Thyroid gland (tissue), 4 donors: ENCODE data around the gene TRIM41.

Experiments used
- CTCF ChIP-seq, 6 experiments: fragments of 200-600 bp in 3 of 6; fragments of 450-650 bp in 3 of 6; sonication (generic) in 3 of 6; IDR thresholded peaks; one replicate each; pipeline ENCODE4 v1.5.1; 2016 to 2019; ENCODE audit warnings: antibody characterized with exemption in 6 of 6, mild to moderate bottlenecking in 2 of 6, inconsistent platforms in 1 of 6, moderate library complexity in 1 of 6
- POLR2A ChIP-seq, 2 donors: fragments of 450-650 bp; IDR thresholded peaks; one replicate each; pipeline ENCODE4 v1.6.1; 2017; ENCODE audit warnings: antibody characterized with exemption in 2 of 2, mild to moderate bottlenecking in 2 of 2, moderate library complexity in 1 of 2

DNA sequence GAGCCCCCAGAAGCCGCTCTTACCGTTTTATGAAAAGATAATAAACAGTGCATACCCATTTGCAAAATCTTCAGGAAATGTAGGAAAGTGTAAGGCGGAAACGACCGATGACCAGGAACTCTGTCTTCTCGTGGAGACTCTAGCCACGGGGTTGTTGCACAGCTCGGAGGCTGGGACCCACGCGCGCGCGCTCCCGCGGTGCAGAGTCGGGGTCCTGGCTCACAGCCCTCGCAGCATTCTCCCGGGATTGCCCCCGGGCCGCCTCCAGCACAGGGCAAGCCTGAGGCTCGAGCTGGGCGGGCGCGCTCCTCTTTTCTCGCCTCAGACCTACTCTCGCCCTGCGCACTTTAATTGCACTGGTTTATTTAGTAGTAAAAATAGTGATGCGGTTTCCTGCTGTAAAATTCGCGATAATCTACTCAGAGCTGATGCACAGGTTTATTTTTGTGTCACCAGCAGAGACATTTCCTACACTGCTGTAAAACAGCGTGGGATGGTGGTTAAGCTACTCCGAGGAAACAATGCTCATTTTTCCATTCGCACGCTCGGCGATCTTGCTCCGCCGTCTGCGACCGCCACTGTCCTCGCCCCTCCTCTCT is 33.6 kb upstream of the TRIM41 start:
- no peak for TF ChIP-seq POLR2A (IDR thresholded peaks at IDR 0.05)
- no peak for TF ChIP-seq CTCF (IDR thresholded peaks at IDR 0.05)
